ENCODE data around the gene NUDT9. TPM values are rescaled to one million over a fixed set of nuclear protein-coding genes. Genes with fewer than 3 reads are reported as not detected.
"Not testable (repeated sequence)": the region's sequence is repeated elsewhere in the genome, so short reads cannot be mapped to it uniquely, and the experiment has no call there.

Gene NUDT9
- total RNA-seq, 1 donor from 2014 or later = 23.0 TPM

- DNase-seq (ENCODE audit: low read depth) = no peak
- TF ChIP-seq CTCF (conservative IDR thresholded peaks at IDR 0.05; ENCODE audit: low read depth, low read length) = no peak
- no peak overlapping the region for H3K4me3 ChIP-seq (ENCODE audit: low read depth, low read length)
Observed at GRCh38 chr4:87399148-87399547, 23.2 kb upstream of the NUDT9 start.

GRCh38 chr4:87399954-87400353, 22.4 kb upstream of the NUDT9 start:
- DNase-seq (ENCODE audit: low read depth) = no peak
- no peak for TF ChIP-seq CTCF (conservative IDR thresholded peaks at IDR 0.05; ENCODE audit: low read depth, low read length)
- H3K4me3 ChIP-seq (ENCODE audit: low read depth, low read length) = no peak overlapping the region

GRCh38 chr4:87403732-87404131, 18.6 kb upstream of the NUDT9 start:
- not testable (repeated sequence) for DNase-seq (ENCODE audit: low read depth); H3K4me3 ChIP-seq (ENCODE audit: low read depth, low read length)

- DNase-seq (ENCODE audit: low read depth) = no peak
- no peak overlapping the region for H3K4me3 ChIP-seq (ENCODE audit: low read depth, low read length)
- no peak for TF ChIP-seq CTCF (conservative IDR thresholded peaks at IDR 0.05; ENCODE audit: low read depth, low read length)
Observed at GRCh38 chr4:87405211-87405820, 17.1 kb upstream of the NUDT9 start.

GRCh38 chr4:87406462-87406861, 15.9 kb upstream of the NUDT9 start:
- DNase-seq (ENCODE audit: low read depth) = no peak
- TF ChIP-seq CTCF (conservative IDR thresholded peaks at IDR 0.05; ENCODE audit: low read depth, low read length) = no peak
- no peak overlapping the region for H3K4me3 ChIP-seq (ENCODE audit: low read depth, low read length)

- H3K4me3 ChIP-seq (ENCODE audit: low read depth, low read length); DNase-seq (ENCODE audit: low read depth): not testable (repeated sequence)
Observed at GRCh38 chr4:87406902-87407301, 15.5 kb upstream of the NUDT9 start.

GRCh38 chr4:87409420-87409939, 12.9 kb upstream of the NUDT9 start:
- no peak overlapping the region for H3K4me3 ChIP-seq (ENCODE audit: low read depth, low read length)
- no peak for DNase-seq (ENCODE audit: low read depth)
- TF ChIP-seq CTCF (conservative IDR thresholded peaks at IDR 0.05; ENCODE audit: low read depth, low read length) = no peak

GRCh38 chr4:87410157-87410556, 12.2 kb upstream of the NUDT9 start:
- TF ChIP-seq CTCF (conservative IDR thresholded peaks at IDR 0.05; ENCODE audit: low read depth, low read length) = no peak
- no peak overlapping the region for H3K4me3 ChIP-seq (ENCODE audit: low read depth, low read length)
- DNase-seq (ENCODE audit: low read depth) = no peak

All from epithelial cell of proximal tubule (primary cell).